Thoracic aorta (tissue), 2 donors: ENCODE data around the gene EXT2. TPM values are rescaled to one million over a fixed set of nuclear protein-coding genes. Genes with fewer than 3 reads are reported as not detected.

Source experiments
- ATAC-seq: fragments of 150-250 bp; one replicate; pipeline ENCODE4 v1.8.0; 2017; ENCODE audit warnings: low read depth; ENCODE audit not compliant: insufficient number of reproducible peaks, low FRiP score
- DNase-seq: peaks from one replicate; pipeline ENCODE4 v3.0.0-alpha.2; 2020; ENCODE audit warnings: low spot score
- H3K27ac ChIP-seq, 2 donors: fragments of 200-600 bp; sonication (generic); 1 replicate in 1 of 2; 2 replicates in 1 of 2; pipeline ENCODE4 v1.5.1; 2016; ENCODE audit warnings: mild to moderate bottlenecking in 2 of 2, moderate library complexity in 2 of 2
- H3K27me3 ChIP-seq: fragments of 200-600 bp; sonication (generic); replicated peaks from 2 replicates; pipeline ENCODE4 v1.6.0; 2016; ENCODE audit warnings: mild to moderate bottlenecking; ENCODE audit not compliant: insufficient read depth
- H3K36me3 ChIP-seq: fragments of 200-600 bp; sonication (generic); one replicate; pipeline ENCODE4 v1.5.1; 2016
- H3K4me1 ChIP-seq, 2 donors: fragments of 200-600 bp; sonication (generic); 1 replicate in 1 of 2; 2 replicates in 1 of 2; pipeline versions ENCODE4 v1.5.1 to v1.6.0; 2016; ENCODE audit warnings: low read depth in 2 of 2, mild to moderate bottlenecking in 1 of 2; ENCODE audit not compliant: control insufficient read depth in 1 of 2
- H3K4me3 ChIP-seq: fragments of 200-600 bp; sonication (generic); 2 replicates; pipeline ENCODE4 v1.5.1; 2016; ENCODE audit warnings: mild to moderate bottlenecking
- H3K9me3 ChIP-seq: fragments of 200-600 bp; sonication (generic); 2 replicates; pipeline ENCODE4 v1.5.1; 2016
- CTCF ChIP-seq: fragments of 200-600 bp; sonication (generic); IDR thresholded peaks from one replicate; pipeline ENCODE4 v1.5.1; 2019; ENCODE audit warnings: antibody characterized with exemption
- total RNA-seq, 2 donors: library from RNA; depleted of rRNA; stranded (reverse); fragments of >200 nt; gene quantifications; one replicate each; pipeline versions ENCODE4 v1.1.0 to v1.2.3, GENCODE V29; 2016

The EXT2 gene
- total RNA-seq, 2 donors from 2014 or later: 64.4 to 102 TPM

DNA sequence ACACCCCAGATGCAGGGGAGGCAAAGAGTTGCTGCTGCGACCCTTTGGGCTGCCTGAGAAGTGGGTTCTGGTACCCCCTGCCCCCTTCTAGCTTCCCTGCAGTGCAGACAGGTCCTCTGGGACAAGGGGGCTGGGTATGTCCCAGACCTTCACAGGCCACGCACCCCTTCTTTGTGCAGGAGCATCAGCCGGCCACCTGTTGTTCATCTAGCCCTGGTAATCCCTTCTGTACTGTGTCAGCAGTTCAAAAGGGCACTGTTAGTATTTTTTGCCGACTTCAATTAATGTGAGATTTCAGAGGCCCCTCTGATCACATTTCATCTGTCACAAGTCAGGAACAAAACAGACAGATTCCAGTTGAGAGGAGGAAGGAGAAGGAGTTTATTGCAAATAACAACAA lies 164.6 kb downstream of the EXT2 start:
- no peaks in the 10 kb centered on the region for H3K4me1 ChIP-seq
- H3K27ac ChIP-seq: no peak overlapping the region
- no peaks in the 10 kb centered on the region for H3K36me3 ChIP-seq
- H3K9me3 ChIP-seq: no peaks in the 10 kb centered on the region
- TF ChIP-seq CTCF: no peak
- no peak for ATAC-seq
- no peaks in the 10 kb centered on the region for H3K27me3 ChIP-seq
- DNase-seq: no peak
- H3K4me3 ChIP-seq: no peak overlapping the region

- ATAC-seq (no peak), DNase-seq (no peak)
- no peak overlapping the region for H3K4me3 ChIP-seq
- H3K27ac ChIP-seq: no peak overlapping the region
- no peaks in the 10 kb centered on the region for H3K9me3 ChIP-seq
- H3K4me1 ChIP-seq: no peaks in the 10 kb centered on the region
- no peaks in the 10 kb centered on the region for H3K36me3 ChIP-seq
- no peak for TF ChIP-seq CTCF
- no peaks in the 10 kb centered on the region for H3K27me3 ChIP-seq
Observed at GRCh38 chr11:44261800-44262591, 166.5 kb downstream of the EXT2 start.

DNA sequence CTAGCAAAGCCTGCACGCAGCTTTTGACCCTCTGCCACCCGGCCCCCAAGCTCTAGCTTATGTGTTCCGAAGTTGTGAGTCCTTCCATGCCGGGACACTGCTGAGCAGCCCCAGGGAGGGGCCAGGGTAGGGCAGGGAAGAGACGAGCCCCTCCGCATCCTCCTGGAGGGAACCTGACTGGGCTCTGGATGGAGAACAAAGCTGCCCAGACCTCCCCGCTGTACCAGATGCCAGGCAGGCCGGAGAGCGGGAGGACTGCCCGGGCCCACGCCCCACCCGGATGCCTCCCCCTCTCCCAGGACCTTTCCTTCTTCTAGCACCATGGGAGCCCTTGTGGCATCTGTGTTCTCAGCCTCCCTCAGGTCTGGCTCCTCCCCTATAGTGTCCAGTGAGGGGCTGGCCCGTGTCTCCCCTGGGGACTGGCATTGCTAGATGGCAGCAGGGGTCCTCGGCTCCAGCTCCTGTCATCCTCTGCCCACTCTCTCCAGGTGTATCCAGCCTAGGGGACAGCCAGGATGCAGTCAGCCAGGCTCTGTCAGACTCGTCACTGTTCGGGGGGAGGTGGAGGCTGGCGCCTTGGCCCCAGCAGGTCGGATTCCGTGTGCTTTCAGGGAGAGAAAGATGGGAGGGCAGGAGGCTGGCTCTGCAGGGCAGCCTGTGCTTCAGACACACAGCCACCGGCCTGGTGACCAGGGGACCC lies 168.4 kb downstream of the EXT2 start:
- no peak for DNase-seq
- H3K27ac ChIP-seq: no peak overlapping the region
- TF ChIP-seq CTCF: no peak
- no peak for ATAC-seq
- no peaks in the 10 kb centered on the region for H3K27me3 ChIP-seq
- H3K4me1 ChIP-seq: no peaks in the 10 kb centered on the region
- H3K36me3 ChIP-seq: no peaks in the 10 kb centered on the region
- no peaks in the 10 kb centered on the region for H3K9me3 ChIP-seq
- H3K4me3 ChIP-seq: no peak overlapping the region

DNA sequence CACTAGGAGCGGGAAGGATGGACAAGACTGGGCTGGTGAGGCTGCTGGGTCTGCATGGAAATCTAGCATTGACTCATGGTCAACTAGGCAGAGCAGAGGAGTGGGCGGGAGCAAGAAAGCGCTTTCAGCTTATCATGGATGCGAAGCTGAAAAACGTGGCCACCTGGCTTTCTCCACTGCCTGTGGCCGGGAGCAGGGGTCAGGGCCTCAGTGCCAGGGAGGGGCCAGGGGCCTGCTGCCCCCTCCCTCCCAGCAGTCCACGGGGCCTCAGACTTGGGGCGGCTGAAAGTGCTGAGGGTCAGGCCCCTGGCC lies 168.9 kb downstream of the EXT2 start:
- no peak for TF ChIP-seq CTCF
- Histone ChIP-seq H3K27ac (no peak overlapping the region), H3K36me3 (no peaks in the 10 kb centered on the region), H3K4me1 (no peaks in the 10 kb centered on the region), H3K4me3 (no peak overlapping the region), H3K27me3 (no peaks in the 10 kb centered on the region), H3K9me3 (no peaks in the 10 kb centered on the region)
- no peak for DNase-seq
- ATAC-seq: no peak

DNA sequence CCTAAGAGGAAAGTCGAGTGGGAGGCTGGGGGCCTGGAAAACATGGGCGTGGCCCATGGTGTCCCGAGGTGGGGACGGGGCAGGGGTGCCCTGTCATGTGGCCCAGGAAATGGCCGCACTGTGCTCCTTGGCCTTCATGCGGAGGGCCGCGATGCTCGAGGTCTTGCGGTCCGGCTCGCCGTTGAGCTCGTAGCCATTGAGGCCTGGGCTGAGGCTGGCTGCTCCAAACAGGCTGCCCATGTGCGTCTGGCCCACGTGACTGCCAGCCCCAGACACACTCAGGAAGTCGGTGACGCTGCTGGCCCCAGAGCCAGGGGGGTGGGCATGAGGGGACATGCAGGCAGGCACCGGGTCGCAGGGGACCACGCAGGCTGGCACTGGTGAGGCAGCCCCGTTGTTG lies 169.3 kb downstream of the EXT2 start:
- no peak overlapping the region for H3K4me3 ChIP-seq
- no peaks in the 10 kb centered on the region for H3K9me3 ChIP-seq
- no peak for TF ChIP-seq CTCF
- H3K36me3 ChIP-seq: no peaks in the 10 kb centered on the region
- H3K27me3 ChIP-seq: no peaks in the 10 kb centered on the region
- DNase-seq (no peak), ATAC-seq (no peak)
- H3K4me1 ChIP-seq: no peaks in the 10 kb centered on the region
- H3K27ac ChIP-seq: no peak overlapping the region
